Measurements from ENCODE around the gene OTOGL. TPM values are rescaled to one million over a fixed set of nuclear protein-coding genes. Genes with fewer than 3 reads are reported as not detected.

OTOGL gene
- total and polyA plus RNA-seq, 12 donors = 0.04 to 0.52 (median 0.13) TPM; not detected in 1

GRCh38 chr12:80404629-80405028 is 305.3 kb downstream of the OTOGL start:
- no peaks in the 10 kb centered on the region for H3K9me3 ChIP-seq (replicated peaks in 1 of 3)
- TF ChIP-seq CTCF (IDR thresholded peaks at IDR 0.05) = no peak
- no peak for TF ChIP-seq POLR2A (IDR thresholded peaks at IDR 0.05)
- no peak for DNase-seq
- H3K27me3 ChIP-seq = no peaks in the 10 kb centered on the region
- 61 to 64% (median 62%) methylated on average over 2 of the region's 2 CpGs for WGBS, 4 donors
- no peaks in the 10 kb centered on the region for H3K36me3 ChIP-seq (replicated peaks in 1 of 2)
- H3K4me3 ChIP-seq = no peak overlapping the region
- H3K27ac ChIP-seq = no peak overlapping the region
- H3K4me1 ChIP-seq (replicated peaks in 1 of 2) = no peaks in the 10 kb centered on the region
- intact Hi-C loops (cut with DNase I) = no loop called here

GRCh38 chr12:80406253-80406652 is 306.9 kb downstream of the OTOGL start:
- Histone ChIP-seq H3K36me3 (replicated peaks in 1 of 2) (no peaks in the 10 kb centered on the region), H3K4me1 (replicated peaks in 1 of 2) (no peaks in the 10 kb centered on the region), H3K4me3 (no peak overlapping the region), H3K9me3 (replicated peaks in 1 of 3) (no peaks in the 10 kb centered on the region), H3K27me3 (no peaks in the 10 kb centered on the region), H3K27ac (no peak overlapping the region)
- TF ChIP-seq CTCF (IDR thresholded peaks at IDR 0.05) = no peak
- no peak for TF ChIP-seq POLR2A (IDR thresholded peaks at IDR 0.05)
- DNase-seq = no peak
- intact Hi-C loops (cut with DNase I) = no loop called here

- DNase-seq = no peak
- Histone ChIP-seq H3K4me1 (replicated peaks in 1 of 2) (no peaks in the 10 kb centered on the region), H3K36me3 (replicated peaks in 1 of 2) (no peaks in the 10 kb centered on the region), H3K4me3 (no peak overlapping the region), H3K9me3 (replicated peaks in 1 of 3) (no peaks in the 10 kb centered on the region), H3K27ac (no peak overlapping the region), H3K27me3 (no peaks in the 10 kb centered on the region)
- intact Hi-C loops (cut with DNase I) = no loop called here
- no peak for TF ChIP-seq CTCF (IDR thresholded peaks at IDR 0.05)
- TF ChIP-seq POLR2A (IDR thresholded peaks at IDR 0.05) = no peak
- 33 to 49% (median 38%) methylated on average over 3 of the region's 3 CpGs for WGBS, 4 donors
Measured at GRCh38 chr12:80411787-80412186, 312.4 kb downstream of the OTOGL start.

GRCh38 chr12:80412343-80412953 is 313.1 kb downstream of the OTOGL start:
- Histone ChIP-seq H3K9me3 (replicated peaks in 1 of 3) (no peaks in the 10 kb centered on the region), H3K4me3 (no peak overlapping the region), H3K27ac (no peak overlapping the region), H3K36me3 (replicated peaks in 1 of 2) (no peaks in the 10 kb centered on the region), H3K4me1 (replicated peaks in 1 of 2) (no peaks in the 10 kb centered on the region), H3K27me3 (no peaks in the 10 kb centered on the region)
- intact Hi-C loops (cut with DNase I) = no loop called here
- 1 to 6% (median 2%) methylated on average over 3 of the region's 3 CpGs for WGBS, 4 donors
- TF ChIP-seq CTCF (IDR thresholded peaks at IDR 0.05) (peak; percentile 55 to 83 (median 68)), POLR2A (IDR thresholded peaks at IDR 0.05) (no peak)
- peak in 1 of 7 donors; percentile 2 for DNase-seq

All from adrenal gland (tissue), 12 donors.